Endothelial cell of umbilical vein (primary cell): ENCODE results near the gene ATRNL1. TPM values are rescaled to one million over a fixed set of nuclear protein-coding genes. Genes with fewer than 3 reads are reported as not detected.

ENCODE experiments used
- BruUV-seq: library from RNA; stranded (reverse); fragments of 400-500 nt; replicated peaks from 2 replicates; lab custom pipeline; 2021; lab: Mats Ljungman, UMichigan
- CTCF ChIA-PET: fragments of 300-600, 350-600 bp; sonication (Branson Sonifier 250); formaldehyde crosslinking; loops from one replicate; lab custom pipeline; 2021; ENCODE audit warnings: antibody characterized with exemption, inconsistent platforms; lab: Charles Lee
- POLR2A ChIA-PET: fragments of 300-600, 350-600 bp; sonication (Branson Sonifier 250); formaldehyde crosslinking; loops from one replicate; lab custom pipeline; 2021; ENCODE audit warnings: antibody characterized with exemption, inconsistent platforms; lab: Charles Lee
- DNase-seq: peaks from one replicate; pipeline ENCODE4 v3.0.0-alpha.2; 2011; ENCODE audit warnings: low read depth, low spot score
- FAIRE-seq: peaks from 2 replicates; lab custom pipeline; 2011; peaks lifted over from hg19 to GRCh38; lab: Jason Lieb, UNC
- H2AFZ ChIP-seq: 2 replicates; pipeline ENCODE4 v1.6.0; 2012; ENCODE audit warnings: low read depth, low read length, control low read depth, inconsistent platforms
- H3K27ac ChIP-seq: 2 replicates; pipeline ENCODE4 v1.5.1; 2011; ENCODE audit warnings: low read depth, mild to moderate bottlenecking, control low read depth, low read length, moderate library complexity; ENCODE audit not compliant: insufficient read depth
- H3K27me3 ChIP-seq, 2 experiments: 2 replicates each; pipeline versions ENCODE4 v1.6.0 to v1.6.1; 2011; ENCODE audit warnings: low read length in 2 of 2, mixed read lengths in 1 of 2; ENCODE audit not compliant: control insufficient read depth in 2 of 2, insufficient read depth in 2 of 2
- H3K36me3 ChIP-seq, 2 experiments: 2 replicates in 1 of 2; 3 replicates in 1 of 2; pipeline ENCODE4 v1.5.1; 2011; ENCODE audit warnings: low read length in 2 of 2, mild to moderate bottlenecking in 1 of 2, moderate library complexity in 1 of 2; ENCODE audit not compliant: control insufficient read depth in 2 of 2, insufficient read depth in 2 of 2; ENCODE audit errors: extremely low read depth in 1 of 2
- H3K4me1 ChIP-seq: 3 replicates; pipeline ENCODE4 v1.5.1; 2011; ENCODE audit warnings: mild to moderate bottlenecking, low read length; ENCODE audit not compliant: control insufficient read depth, insufficient read depth; ENCODE audit errors: extremely low read depth
- H3K4me2 ChIP-seq: 2 replicates; pipeline ENCODE4 v1.6.1; 2011; ENCODE audit warnings: low read length, control low read depth, mixed read lengths; ENCODE audit not compliant: insufficient read depth
- H3K4me3 ChIP-seq, 3 experiments: fragments of 200-600 bp in 1 of 3; sonication (generic), shearing (Covaris generic) in 1 of 3; replicated peaks in 1 of 3; 2 replicates each; pipeline ENCODE4 v1.5.1; 2011 to 2016; ENCODE audit warnings: control low read depth in 3 of 3, low read length in 3 of 3, mild to moderate bottlenecking in 2 of 3, inconsistent platforms in 1 of 3, low read depth in 1 of 3, moderate library complexity in 1 of 3; ENCODE audit not compliant: insufficient read depth in 1 of 3
- H3K79me2 ChIP-seq: 2 replicates; pipeline ENCODE4 v1.6.0; 2012; ENCODE audit warnings: low read length, inconsistent platforms; ENCODE audit not compliant: control insufficient read depth, insufficient read depth
- H3K9ac ChIP-seq: replicated peaks from 2 replicates; pipeline ENCODE3; 2011; ENCODE audit warnings: low read length, control low read depth; ENCODE audit not compliant: insufficient read depth; ENCODE audit errors: extremely low read depth
- H3K9me1 ChIP-seq: replicated peaks from 3 replicates; pipeline ENCODE4 v1.6.0; 2011; ENCODE audit warnings: mild to moderate bottlenecking, low read length; ENCODE audit not compliant: control insufficient read depth, insufficient read depth; ENCODE audit errors: extremely low read depth
- H3K9me3 ChIP-seq: replicated peaks from 2 replicates; pipeline ENCODE4 v1.5.1; 2012; ENCODE audit warnings: low read length, inconsistent platforms; ENCODE audit not compliant: control insufficient read depth, insufficient read depth
- H4K20me1 ChIP-seq: replicated peaks from 2 replicates; pipeline ENCODE3; 2011; ENCODE audit warnings: mild to moderate bottlenecking, low read length; ENCODE audit not compliant: control insufficient read depth, insufficient read depth; ENCODE audit errors: extremely low read depth
- CTCF ChIP-seq, 2 donors: IDR thresholded peaks; 1 replicate in 1 of 2; 2 replicates in 1 of 2; pipeline ENCODE4 v1.5.1; 2011; ENCODE audit warnings: low read length in 2 of 2, mild to moderate bottlenecking in 2 of 2, moderate library complexity in 2 of 2, control low read depth in 1 of 2, inconsistent platforms in 1 of 2, low read depth in 1 of 2; ENCODE audit not compliant: insufficient read depth in 1 of 2; ENCODE audit errors: extremely low read depth in 1 of 2
- EZH2 ChIP-seq: IDR thresholded peaks from 2 replicates; pipeline ENCODE4 v1.6.1; 2012; ENCODE audit warnings: borderline replicate concordance, low read depth, mild to moderate bottlenecking, moderate library complexity, low read length, inconsistent platforms; ENCODE audit not compliant: severe bottlenecking
- FOS ChIP-seq: IDR thresholded peaks from 2 replicates; pipeline ENCODE4 v1.6.1; 2011; ENCODE audit warnings: mild to moderate bottlenecking, low read length, moderate library complexity, borderline replicate concordance; ENCODE audit not compliant: insufficient read depth
- GATA2 ChIP-seq: IDR thresholded peaks from 2 replicates; pipeline ENCODE4 v1.7.0; 2011; ENCODE audit warnings: low read depth, mild to moderate bottlenecking, moderate library complexity, mixed read lengths, low read length; ENCODE audit not compliant: insufficient read length, insufficient read depth
- JUN ChIP-seq: IDR thresholded peaks from 2 replicates; pipeline ENCODE4 v1.6.1; 2011; ENCODE audit warnings: borderline replicate concordance, low read depth; ENCODE audit not compliant: insufficient read length, insufficient read depth
- MYC ChIP-seq: IDR thresholded peaks from one replicate; pipeline ENCODE4 v1.6.1; 2011; ENCODE audit warnings: mild to moderate bottlenecking, low read depth, low read length
- POLR2A ChIP-seq: IDR thresholded peaks from 2 replicates; pipeline ENCODE4 v1.6.1; 2012; ENCODE audit warnings: low read depth, mild to moderate bottlenecking, control low read depth, low read length
- POLR2AphosphoS5 ChIP-seq: IDR thresholded peaks from 2 replicates; pipeline ENCODE4 v1.6.1; 2012; ENCODE audit warnings: low read depth, mild to moderate bottlenecking, control low read depth, low read length, moderate library complexity; ENCODE audit not compliant: insufficient read depth
- dilution Hi-C: fragments of 300-500 bp; cut with MboI; formaldehyde crosslinking; loops from one replicate; pipeline ENCODE4 v1.15.0; 2019; ENCODE audit warnings: low sequenced_read_pairs; ENCODE audit not compliant: extremely low pct_ligation_motif_present
- intact Hi-C: fragments of 100-400 bp; cut with micrococcal nuclease; formaldehyde crosslinking; loops from one replicate; pipeline ENCODE4 v1.10.0; 2022
- polyA plus RNA-seq, 4 experiments: library from polyadenylated mRNA; depleted of rRNA in 3 of 4; stranded (reverse) in 3 of 4; unstranded in 1 of 4; fragments of >200 nt; gene quantifications; 2 replicates each; pipeline versions ENCODE4 v1.2.1 to v1.2.3, GENCODE V29; 2011 to 2012; ENCODE audit warnings: missing spikeins in 1 of 4
- total RNA-seq: library from RNA; stranded (reverse); gene quantifications from 2 replicates; pipeline ENCODE4 v1.2.3, GENCODE V29; 2021
- TF ChIP-seq, protein P1 (sequence below): IDR thresholded peaks from 2 replicates; pipeline ENCODE4 v1.6.1; 2011; ENCODE audit not compliant: insufficient read depth, insufficient read length

Gene ATRNL1
- total and polyA plus RNA-seq, 2 donors (not counting 3 experiments of a cell fraction or from before 2014, with no cell fraction given), result not detected

- dilution Hi-C loops, result no loop called here
- no peak overlapping the region for H3K4me2 ChIP-seq
- no peaks in the 10 kb centered on the region for H3K27me3 ChIP-seq
- no peaks in the 10 kb centered on the region for H3K4me1 ChIP-seq
- no peaks in the 10 kb centered on the region for H3K9me1 ChIP-seq
- intact Hi-C loops, result no loop called here
- FAIRE-seq, result no peak
- no peak for DNase-seq
- POLR2A ChIA-PET, result no interaction called here
- CTCF ChIA-PET, result no interaction called here
- no peaks in the 10 kb centered on the region for H3K36me3 ChIP-seq
- no TSS peak for BruUV-seq
- no peaks in the 10 kb centered on the region for H4K20me1 ChIP-seq
- H3K9ac ChIP-seq, result no peak overlapping the region
- H3K4me3 ChIP-seq, result no peak overlapping the region
- H3K27ac ChIP-seq, result no peak overlapping the region
- H3K79me2 ChIP-seq, result no peaks in the 10 kb centered on the region
- H2AFZ ChIP-seq, result no peak overlapping the region
- H3K9me3 ChIP-seq, result no peaks in the 10 kb centered on the region
- TF ChIP-seq GATA2 (no peak), MYC (no peak), POLR2AphosphoS5 (no peak), POLR2A (no peak)
Observed at GRCh38 chr10:115555887-115556402, 462.8 kb downstream of the ATRNL1 start.

DNA sequence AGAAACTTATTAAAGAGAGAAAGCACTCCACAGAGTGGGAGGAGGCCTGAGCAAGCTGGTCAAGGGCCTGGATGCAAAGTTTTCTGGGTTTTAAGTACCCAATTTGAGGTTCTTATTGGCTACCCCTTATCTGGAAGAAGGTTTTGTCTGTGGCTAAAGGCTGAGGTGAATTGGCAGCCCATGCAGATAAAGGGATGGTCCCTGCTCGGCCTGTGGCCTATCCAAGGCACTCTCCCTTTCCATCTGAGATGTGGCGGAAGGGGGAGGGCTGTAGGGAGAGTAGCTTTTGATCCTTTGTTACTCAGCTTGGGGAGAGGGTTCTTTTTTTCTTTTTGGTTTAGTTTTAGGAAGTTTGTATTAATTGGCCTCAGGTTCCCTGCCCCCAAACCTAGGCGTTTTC, 465.1 kb downstream of the ATRNL1 start:
- dilution Hi-C loops, result no loop called here

More for the DNA sequence above, 465.1 kb downstream of the ATRNL1 start:
- Histone ChIP-seq H3K9me3 (no peaks in the 10 kb centered on the region), H3K27me3 (no peaks in the 10 kb centered on the region), H4K20me1 (no peaks in the 10 kb centered on the region), H3K4me2 (no peak overlapping the region), H3K9ac (no peak overlapping the region), H3K27ac (no peak overlapping the region), H3K4me3 (no peak overlapping the region), H3K4me1 (no peaks in the 10 kb centered on the region), H3K9me1 (no peaks in the 10 kb centered on the region), H2AFZ (no peak overlapping the region), H3K79me2 (no peaks in the 10 kb centered on the region), H3K36me3 (no peaks in the 10 kb centered on the region)
- TF ChIP-seq JUN (no peak), CTCF (IDR thresholded peaks at IDR 0.05; ENCODE audit: extremely low read depth in 1 of 2, insufficient read depth in 1 of 2, low read depth in 1 of 2, low read length in 2 of 2) (no peak), MYC (no peak), EZH2 (no peak), POLR2AphosphoS5 (no peak), POLR2A (no peak), FOS (no peak)
- TF ChIP-seq, protein P1, sequence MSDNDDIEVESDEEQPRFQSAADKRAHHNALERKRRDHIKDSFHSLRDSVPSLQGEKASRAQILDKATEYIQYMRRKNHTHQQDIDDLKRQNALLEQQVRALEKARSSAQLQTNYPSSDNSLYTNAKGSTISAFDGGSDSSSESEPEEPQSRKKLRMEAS, result no peak
- POLR2A ChIA-PET, result no interaction called here
- CTCF ChIA-PET, result no interaction called here
- FAIRE-seq, result no peak
- no TSS peak for BruUV-seq
- intact Hi-C loops, result no loop called here
- no peak for DNase-seq
